ENCODE results near the gene STK16. TPM values are rescaled to one million over a fixed set of nuclear protein-coding genes. Genes with fewer than 3 reads are reported as not detected.
A peak's percentile ranks its signal among the peaks of the same experiment; 100 is the strongest.
"Not testable (repeated sequence)": the region's sequence is repeated elsewhere in the genome, so short reads cannot be mapped to it uniquely, and the experiment has no call there.

Gene STK16
- total RNA-seq, 2 donors from 2014 or later, result 15.6 to 17.4 TPM

DNA sequence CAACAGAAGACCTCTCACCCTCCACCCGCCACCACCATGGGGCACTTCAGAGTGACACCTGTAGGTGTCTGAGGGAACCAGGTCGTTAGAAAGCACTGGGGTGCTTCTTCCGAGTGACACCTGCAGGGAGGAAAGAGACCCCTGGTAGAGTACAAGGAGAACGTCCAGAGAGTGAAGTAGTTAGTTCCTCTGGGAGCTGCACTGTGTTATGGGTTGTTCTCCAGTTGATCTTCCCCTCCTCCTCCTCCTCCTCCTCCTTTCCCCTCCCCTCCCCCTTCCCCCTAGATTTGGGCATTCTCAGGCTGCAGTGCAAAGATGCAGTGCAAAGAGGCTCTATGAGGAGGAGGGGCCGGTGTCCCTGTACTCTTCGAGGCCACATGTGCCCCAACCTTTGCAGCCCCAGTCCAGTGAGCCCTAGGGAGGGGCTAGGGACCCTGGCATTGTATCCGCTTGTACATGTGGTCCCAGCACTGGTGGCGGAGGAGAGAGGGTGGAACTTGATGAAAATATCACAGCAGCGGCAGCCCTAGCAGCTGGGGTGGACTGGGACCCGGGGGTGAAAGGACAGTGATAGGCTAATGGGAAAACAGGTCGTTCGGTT is 34.7 kb downstream of the STK16 start:
- intact Hi-C loops (cut with DNase I), result loop anchor here in 1 of 2 donors (2.0 kb wide), 1 partner anchor 15 kb away; no protein-coding TSS in a partner anchor
- ATAC-seq (no peak), DNase-seq (no peak)

GRCh38 chr2:219280651-219281050 is 35.4 kb downstream of the STK16 start:
- DNase-seq (no peak), ATAC-seq (no peak)
- intact Hi-C loops (cut with DNase I), result no loop called here

DNA sequence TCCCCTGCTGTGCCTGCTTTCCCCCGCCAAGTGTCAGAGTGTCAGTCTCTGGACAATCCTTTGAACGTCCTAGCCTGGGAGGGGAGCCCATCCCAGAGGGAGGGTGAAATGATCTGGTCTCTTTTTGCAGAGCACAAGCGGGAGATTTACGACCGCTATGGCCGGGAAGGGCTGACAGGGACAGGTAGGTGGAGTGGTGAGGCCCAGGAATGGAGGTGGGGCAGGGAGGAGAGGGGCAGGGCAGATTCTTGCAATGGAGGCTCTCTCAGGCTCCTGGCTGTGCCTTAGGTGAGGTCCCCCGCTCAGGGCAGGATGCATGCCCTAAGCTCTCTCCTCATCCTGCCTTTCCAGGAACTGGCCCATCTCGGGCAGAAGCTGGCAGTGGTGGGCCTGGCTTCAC is 36.3 kb downstream of the STK16 start:
- intact Hi-C loops (cut with DNase I), result no loop called here
- no peak for ATAC-seq
- no peak for DNase-seq

GRCh38 chr2:219282375-219282774 is 37.1 kb downstream of the STK16 start:
- ATAC-seq (no peak), DNase-seq (no peak)
- intact Hi-C loops (cut with DNase I), result no loop called here

DNA sequence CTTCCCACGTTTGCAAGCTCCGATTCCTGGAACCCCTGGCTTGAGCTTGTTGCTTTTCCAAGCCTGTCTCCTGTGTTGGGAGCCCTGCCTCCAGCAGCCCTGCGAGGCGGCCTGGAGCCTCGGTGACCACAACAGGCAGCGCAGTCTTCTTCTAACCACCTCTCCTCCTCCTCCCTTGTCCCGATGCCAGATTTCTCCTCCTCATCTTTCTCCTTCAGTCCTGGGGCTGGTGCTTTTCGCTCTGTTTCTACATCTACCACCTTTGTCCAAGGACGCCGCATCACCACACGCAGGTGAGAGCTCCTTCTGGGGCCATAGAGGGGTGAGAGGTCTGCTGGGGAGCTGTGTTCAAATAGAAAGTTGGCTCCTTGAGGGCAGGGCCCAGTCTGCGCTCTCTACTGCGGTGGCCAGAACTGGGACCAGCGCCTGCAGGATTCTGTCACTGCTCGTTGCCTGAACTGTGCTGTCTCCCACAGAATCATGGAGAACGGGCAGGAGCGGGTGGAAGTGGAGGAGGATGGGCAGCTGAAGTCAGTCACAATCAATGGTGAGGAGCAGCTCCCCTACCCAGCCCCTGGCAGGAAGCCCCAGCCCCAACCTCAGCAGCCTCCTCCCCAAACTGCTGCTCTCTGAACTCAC is 37.8 kb downstream of the STK16 start:
- intact Hi-C loops (cut with DNase I), result no loop called here

DNA sequence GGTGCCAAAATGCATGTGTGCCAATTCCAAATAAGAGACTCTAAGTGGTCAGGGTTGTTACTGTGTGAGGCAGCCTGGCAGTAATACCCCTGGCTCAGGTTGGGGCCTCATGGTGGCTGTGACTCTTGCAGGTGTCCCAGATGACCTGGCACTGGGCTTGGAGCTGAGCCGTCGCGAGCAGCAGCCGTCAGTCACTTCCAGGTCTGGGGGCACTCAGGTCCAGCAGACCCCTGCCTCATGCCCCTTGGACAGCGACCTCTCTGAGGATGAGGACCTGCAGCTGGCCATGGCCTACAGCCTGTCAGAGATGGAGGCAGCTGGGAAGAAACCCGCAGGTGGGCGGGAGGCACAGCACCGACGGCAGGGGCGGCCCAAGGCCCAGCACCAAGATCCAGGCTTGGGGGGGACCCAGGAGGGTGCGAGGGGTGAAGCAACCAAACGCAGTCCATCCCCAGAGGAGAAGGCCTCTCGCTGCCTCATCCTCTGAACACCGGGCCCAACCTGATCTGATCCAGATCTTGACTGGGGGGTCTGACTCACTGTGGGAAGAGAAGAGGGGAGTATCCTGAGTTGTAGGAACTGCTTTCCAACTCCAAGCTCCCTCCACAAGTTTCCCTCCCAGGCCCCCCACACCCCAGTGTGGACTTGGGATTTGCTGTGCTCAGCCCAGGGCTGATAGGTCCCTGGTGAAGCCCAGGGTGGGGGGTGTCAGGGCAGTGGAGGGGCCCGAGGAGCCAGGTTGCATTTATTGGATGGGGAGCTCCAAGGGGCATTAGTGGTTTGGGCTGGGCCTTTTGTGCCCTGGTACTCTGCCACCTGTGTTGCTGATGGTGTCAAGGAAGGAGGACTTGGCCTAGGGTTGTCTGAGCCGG is 39.5 kb downstream of the STK16 start:
- DNase-seq (no peak), ATAC-seq (no peak)
- intact Hi-C loops (cut with DNase I), result no loop called here

More for the DNA sequence above, 37.8 kb downstream of the STK16 start:
- ATAC-seq (no peak), DNase-seq (no peak)

- no peak for ATAC-seq
- intact Hi-C loops (cut with DNase I), result no loop called here
- no peak for DNase-seq
Observed at GRCh38 chr2:219285373-219285735, 40.1 kb downstream of the STK16 start.

DNA sequence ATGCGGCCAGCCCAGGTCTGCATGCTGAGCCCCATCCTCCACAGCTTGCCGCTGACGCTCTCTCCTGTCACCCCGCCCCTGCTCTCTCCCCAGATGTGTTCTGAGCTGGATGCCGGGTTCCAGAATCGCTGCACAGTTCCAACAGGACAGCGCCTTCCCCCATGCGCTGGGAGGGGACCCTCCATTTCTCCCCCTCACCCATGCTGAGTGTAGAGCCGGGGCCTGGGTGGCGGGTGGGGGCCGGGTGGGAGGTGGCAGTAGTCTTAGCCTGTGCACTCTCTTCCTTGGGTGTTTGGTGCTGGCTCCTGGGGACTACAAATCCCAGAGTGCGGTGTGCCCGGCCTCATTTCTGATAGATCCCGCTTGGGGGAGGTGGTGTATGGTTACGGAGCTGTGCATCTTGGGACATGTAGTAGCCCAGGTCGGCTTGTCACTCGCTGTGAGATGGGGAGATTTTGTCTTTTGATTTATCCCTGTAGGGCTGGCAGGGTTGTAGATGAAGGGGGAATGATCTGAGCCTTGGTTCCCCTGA is 40.7 kb downstream of the STK16 start:
- ATAC-seq (peak; percentile 10 to 64), DNase-seq (no peak)
- intact Hi-C loops (cut with DNase I), result no loop called here

DNA sequence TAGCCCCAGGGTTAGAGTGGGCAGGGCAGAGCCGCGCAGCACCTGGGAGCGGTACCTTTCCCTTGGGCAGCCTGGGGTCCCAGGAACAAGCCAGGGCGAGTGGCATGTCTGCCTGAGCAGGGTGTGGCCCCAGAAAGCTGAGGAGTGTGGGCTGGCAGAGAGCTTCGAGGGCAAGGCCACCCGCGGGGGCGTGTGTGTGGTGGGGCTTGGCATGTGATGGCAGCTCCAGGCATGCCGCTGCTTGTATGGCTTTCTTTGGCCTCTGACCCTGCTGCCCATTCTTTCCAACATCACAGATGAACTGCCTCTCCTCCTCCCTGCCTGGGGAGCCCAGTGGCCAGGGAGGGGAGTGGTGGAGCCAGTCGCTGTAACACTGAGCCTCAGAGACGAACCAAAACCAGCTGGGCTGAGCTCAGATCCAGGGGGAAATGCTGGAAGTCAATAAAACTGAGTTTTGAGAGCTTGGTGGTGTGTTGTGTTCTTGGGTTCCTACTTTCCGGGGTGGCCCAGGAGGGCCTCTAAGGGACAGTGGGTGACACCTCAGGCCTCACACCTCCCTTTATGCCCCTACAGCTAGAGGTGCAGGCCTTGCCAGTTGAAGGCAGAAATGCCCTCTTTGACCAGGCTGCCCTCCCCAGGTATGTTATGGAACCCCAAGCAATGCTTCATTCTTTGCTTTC is 41.3 kb downstream of the STK16 start:
- ATAC-seq (no peak), DNase-seq (no peak)

GRCh38 chr2:219287116-219287440 is 41.8 kb downstream of the STK16 start:
- DNase-seq; intact Hi-C loops (cut with DNase I); ATAC-seq: not testable (repeated sequence)

More for the DNA sequence above, 41.3 kb downstream of the STK16 start:
- intact Hi-C loops (cut with DNase I), result no loop called here

- DNase-seq (no peak), ATAC-seq (no peak)
- intact Hi-C loops (cut with DNase I), result no loop called here
Observed at GRCh38 chr2:219287580-219288265, 42.4 kb downstream of the STK16 start.

DNA sequence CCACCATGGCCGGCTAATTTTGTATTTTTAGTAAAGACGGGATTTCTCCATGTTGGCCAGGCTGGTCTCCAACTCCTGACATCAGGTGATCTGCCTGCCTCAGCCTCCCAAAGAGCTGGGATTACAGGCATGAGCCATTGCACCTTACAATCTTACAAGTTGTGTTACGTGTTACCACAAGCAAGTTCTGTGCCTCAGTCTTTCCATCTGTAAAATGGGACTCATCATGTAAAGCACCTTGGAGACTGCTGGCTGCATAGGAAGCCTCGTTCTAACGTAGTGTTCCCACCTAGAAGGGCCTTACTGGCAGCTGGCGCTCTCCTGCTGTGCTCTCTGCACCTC is 43.9 kb downstream of the STK16 start:
- ATAC-seq, result no peak
- DNase-seq, result no peak
- intact Hi-C loops (cut with DNase I), result no loop called here

GRCh38 chr2:219289537-219290361 is 44.5 kb downstream of the STK16 start:
- intact Hi-C loops (cut with DNase I), result loop anchor here in 1 of 2 donors (10.0 kb wide), 1 partner anchor 45 kb away; the partner anchor contains the start of genes GLB1L and STK16
- peak; percentile 73 for DNase-seq
- ATAC-seq, result peak; percentile 69 to 78

- DNase-seq (no peak), ATAC-seq (no peak)
- intact Hi-C loops (cut with DNase I), result loop anchor here in 1 of 2 donors (10.0 kb wide), 1 partner anchor 46 kb away; the partner anchor contains the start of genes GLB1L and STK16
Observed at GRCh38 chr2:219290381-219291171, 45.3 kb downstream of the STK16 start.

DNA sequence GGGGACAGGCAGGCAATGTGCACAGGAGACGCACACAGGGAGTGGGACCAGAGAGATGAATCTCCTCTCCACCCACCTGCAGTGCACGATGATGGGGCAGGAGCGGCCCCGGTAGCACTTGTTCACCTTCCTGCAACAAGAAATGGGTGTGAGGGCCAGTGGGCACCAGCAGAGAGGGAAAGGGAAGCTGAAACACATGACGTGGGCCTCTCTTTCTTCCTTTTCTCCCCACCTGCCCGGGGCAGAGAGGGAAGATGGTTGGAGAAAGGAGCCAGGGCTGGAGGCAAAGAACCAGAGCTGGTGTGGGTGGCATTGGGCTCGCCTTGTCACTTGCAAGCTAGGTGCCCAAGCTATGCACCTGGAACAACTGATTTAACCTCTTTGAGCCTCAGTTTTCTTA is 46.1 kb downstream of the STK16 start:
- no peak for DNase-seq
- intact Hi-C loops (cut with DNase I), result loop anchor here in 1 of 2 donors (10.0 kb wide), 1 partner anchor 47 kb away; the partner anchor contains the start of genes GLB1L and STK16
- no peak for ATAC-seq

GRCh38 chr2:219291910-219292490 is 46.7 kb downstream of the STK16 start:
- intact Hi-C loops (cut with DNase I), result loop anchor here in 1 of 2 donors (10.0 kb wide), 1 partner anchor 47 kb away; the partner anchor contains the start of genes GLB1L and STK16
- DNase-seq, result no peak
- no peak for ATAC-seq

DNA sequence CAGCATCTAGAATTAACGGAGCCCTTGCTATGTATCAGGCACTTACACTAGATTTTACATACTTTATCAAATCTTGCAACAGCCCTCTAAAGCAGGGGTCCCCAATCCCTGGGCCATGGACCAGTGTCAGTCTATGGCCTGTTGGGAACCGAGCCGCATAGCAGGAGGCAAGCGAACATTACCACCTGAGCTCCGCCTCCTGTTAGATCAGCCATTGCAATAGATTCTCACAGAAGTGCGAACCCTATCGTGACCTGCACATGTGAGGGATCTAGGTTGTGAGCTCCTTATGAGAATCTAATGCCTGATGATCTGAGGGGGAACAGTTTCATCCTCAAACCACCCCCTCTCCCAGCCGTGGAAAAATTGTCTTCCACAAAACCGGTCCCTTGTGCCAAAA is 47.3 kb downstream of the STK16 start:
- ATAC-seq, result no peak
- no peak for DNase-seq
- intact Hi-C loops (cut with DNase I), result loop anchor here in 1 of 2 donors (10.0 kb wide), 1 partner anchor 48 kb away; the partner anchor contains the start of genes GLB1L and STK16

Measured in left cardiac atrium (tissue), 4 donors.